Motor neuron (in vitro differentiated cells): ENCODE measurements around the gene RALGAPA1. TPM values are rescaled to one million over a fixed set of nuclear protein-coding genes. Genes with fewer than 3 reads are reported as not detected.
"Not testable (repeated sequence)": the region's sequence is repeated elsewhere in the genome, so short reads cannot be mapped to it uniquely, and the experiment has no call there.

ENCODE experiments used
- ATAC-seq, 8 experiments: fragments of 200-7000 bp; cut with Tn5 transposase; replicated peaks in 6 of 8; 2 replicates each; pipeline ENCODE4 v1.8.0; 2021; ENCODE audit warnings: mild to moderate bottlenecking in 8 of 8, moderate library complexity in 8 of 8
- H3K27ac ChIP-seq, 2 donors: fragments of 250-450 bp; sonication (Bioruptor Pico); 2 replicates each; pipeline ENCODE4 v1.9.0; 2021; ENCODE audit warnings: antibody characterized with exemption in 2 of 2, mild to moderate bottlenecking in 2 of 2, moderate library complexity in 1 of 2
- H3K4me1 ChIP-seq, 2 donors: fragments of 250-450 bp; sonication (Bioruptor Pico); replicated peaks in 1 of 2; 2 replicates each; pipeline ENCODE4 v1.6.1; 2021; ENCODE audit warnings: antibody characterized with exemption in 2 of 2, mild to moderate bottlenecking in 2 of 2, moderate library complexity in 1 of 2
- H3K4me3 ChIP-seq, 5 donors: fragments of 250-450 bp; sonication (Bioruptor Pico); 2 replicates each; pipeline ENCODE4 v1.9.0; 2021; ENCODE audit warnings: antibody characterized with exemption in 5 of 5, mild to moderate bottlenecking in 5 of 5, moderate library complexity in 4 of 5
- WGBS, 10 experiments: fragments of 450-650 bp; shearing (Covaris generic); methylation state at CpG; one replicate each; pipeline ENCODE4 v1.0.0; 2022; 5-methylcytosine and 5-hydroxymethylcytosine counted together
- in situ Hi-C, 9 experiments: fragments of 400-800 bp; cut with MboI; loops; one replicate each; pipeline ENCODE4 v1.15.0; 2021; ENCODE audit warnings: low sequenced_read_pairs in 9 of 9, low pct_unique_long_range_greater_than_20kb in 2 of 9; ENCODE audit not compliant: unreplicated experiment in 9 of 9
- total RNA-seq, 8 experiments: library from RNA; unstranded; fragments of 300-600 nt; gene quantifications; 2 replicates each; pipeline versions ENCODE4 v1.2.3 to v1.2.4, GENCODE V29; 2022

RALGAPA1 gene
- total RNA-seq, 8 experiments from 2014 or later, result 30.2 to 71.0 (median 51.2) TPM

- Histone ChIP-seq H3K4me3 (no peak overlapping the region), H3K4me1 (no peaks in the 10 kb centered on the region), H3K27ac (no peak overlapping the region)
- in situ Hi-C loops, result loop anchor here in 1 of 9 experiments (25.0 kb wide), 1 partner anchor 263 kb away; no protein-coding TSS in a partner anchor
- ATAC-seq, result no peak
- WGBS, 10 experiments, result 90 to 98% (median 96%) methylated on average over 4 to 5 of the region's 5 CpGs; no CpG with 5 or more reads in 1 of the 10 experiments
These were observed 109.2 kb downstream of the RALGAPA1 start for GRCh38 chr14:35699791-35700444.

- Histone ChIP-seq H3K4me3 (no peak overlapping the region), H3K27ac (no peak overlapping the region), H3K4me1 (no peaks in the 10 kb centered on the region)
- WGBS, 10 experiments, result 63 to 100% (median 85%) methylated on average over 2 to 3 of the region's 3 CpGs; no CpG with 5 or more reads in 1 of the 10 experiments
- no peak for ATAC-seq
- in situ Hi-C loops, result loop anchor here in 1 of 9 experiments (25.0 kb wide), 1 partner anchor 259 kb away; no protein-coding TSS in a partner anchor
These were observed 112.5 kb downstream of the RALGAPA1 start for GRCh38 chr14:35696575-35696974.

GRCh38 chr14:35696119-35696518, 113.0 kb downstream of the RALGAPA1 start:
- Histone ChIP-seq H3K27ac (no peak overlapping the region), H3K4me1 (no peaks in the 10 kb centered on the region), H3K4me3 (no peak overlapping the region)
- WGBS, 10 experiments, result 92 to 100% (median 100%) methylated on average over 1 to 3 of the region's 3 CpGs; no CpG with 5 or more reads in 4 of the 10 experiments
- ATAC-seq, result no peak
- in situ Hi-C loops, result loop anchor here in 1 of 9 experiments (25.0 kb wide), 1 partner anchor 259 kb away; no protein-coding TSS in a partner anchor

GRCh38 chr14:35695647-35696046, 113.4 kb downstream of the RALGAPA1 start:
- Histone ChIP-seq H3K4me3 (no peak overlapping the region), H3K27ac (no peak overlapping the region), H3K4me1 (no peaks in the 10 kb centered on the region)
- in situ Hi-C loops, result loop anchor here in 1 of 9 experiments (25.0 kb wide), 1 partner anchor 258 kb away; no protein-coding TSS in a partner anchor
- no peak for ATAC-seq
- 20 to 100% (median 100%) methylated on average over 1 of the region's 1 CpG; no CpG with 5 or more reads in 2 of the 10 experiments for WGBS, 10 experiments

DNA sequence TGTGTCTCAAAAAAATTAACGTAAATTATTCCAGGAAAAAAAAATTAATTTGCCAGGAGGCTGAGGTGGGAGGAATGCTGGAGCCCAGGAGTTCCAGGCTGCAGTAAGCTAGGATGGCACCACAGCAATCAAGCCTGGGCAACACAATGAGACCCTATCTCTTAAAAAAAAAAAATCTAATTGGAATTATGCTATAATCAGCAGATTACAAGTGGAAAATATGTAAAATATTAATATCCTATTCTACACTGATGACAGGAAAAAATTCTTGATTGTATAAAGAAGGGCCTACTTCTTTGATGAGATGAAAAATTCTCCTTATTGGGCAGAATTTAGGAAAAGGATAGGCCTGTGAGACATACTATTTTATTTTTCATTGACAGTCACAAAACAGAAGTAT, 114.0 kb downstream of the RALGAPA1 start:
- no peak for ATAC-seq
- in situ Hi-C loops, result loop anchor here in 1 of 9 experiments (25.0 kb wide), 1 partner anchor 258 kb away; no protein-coding TSS in a partner anchor
- no peak overlapping the region for H3K27ac ChIP-seq
- H3K4me1 ChIP-seq, result no peaks in the 10 kb centered on the region
- 33 to 100% (median 100%) methylated on average over 1 of the region's 1 CpG; no CpG with 5 or more reads in 3 of the 10 experiments for WGBS, 10 experiments
- H3K4me3 ChIP-seq, result no peak overlapping the region

DNA sequence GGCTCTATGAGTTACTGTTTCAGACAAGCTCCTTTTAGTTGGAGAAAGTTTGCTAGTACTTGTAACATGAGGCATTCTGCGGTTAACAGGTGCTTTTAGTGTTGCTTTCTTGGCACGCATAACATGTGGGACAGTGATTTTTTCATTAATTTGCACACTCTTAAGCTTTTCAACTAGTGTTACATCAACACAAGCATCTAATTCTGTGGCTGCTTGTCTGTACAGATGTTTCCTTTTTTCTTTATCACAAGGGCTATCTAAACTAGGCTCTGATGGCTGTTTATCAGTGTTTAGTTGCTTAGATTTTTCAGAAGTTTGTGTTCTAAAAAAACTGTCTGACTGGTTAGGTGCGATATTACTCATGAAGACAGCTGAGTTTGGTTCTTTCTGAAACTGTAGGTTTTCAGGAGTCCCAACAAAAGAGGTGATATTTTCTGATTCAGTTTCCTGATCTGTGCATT, 120.1 kb downstream of the RALGAPA1 start:
- ATAC-seq, result no peak
- in situ Hi-C loops, result loop anchor here in 1 of 9 experiments (25.0 kb wide), 1 partner anchor 252 kb away; no protein-coding TSS in a partner anchor
- 80 to 100% (median 91%) methylated on average over 1 to 3 of the region's 3 CpGs; no CpG with 5 or more reads in 2 of the 10 experiments for WGBS, 10 experiments
- Histone ChIP-seq H3K4me3 (no peak overlapping the region), H3K27ac (no peak overlapping the region), H3K4me1 (no peaks in the 10 kb centered on the region)

DNA sequence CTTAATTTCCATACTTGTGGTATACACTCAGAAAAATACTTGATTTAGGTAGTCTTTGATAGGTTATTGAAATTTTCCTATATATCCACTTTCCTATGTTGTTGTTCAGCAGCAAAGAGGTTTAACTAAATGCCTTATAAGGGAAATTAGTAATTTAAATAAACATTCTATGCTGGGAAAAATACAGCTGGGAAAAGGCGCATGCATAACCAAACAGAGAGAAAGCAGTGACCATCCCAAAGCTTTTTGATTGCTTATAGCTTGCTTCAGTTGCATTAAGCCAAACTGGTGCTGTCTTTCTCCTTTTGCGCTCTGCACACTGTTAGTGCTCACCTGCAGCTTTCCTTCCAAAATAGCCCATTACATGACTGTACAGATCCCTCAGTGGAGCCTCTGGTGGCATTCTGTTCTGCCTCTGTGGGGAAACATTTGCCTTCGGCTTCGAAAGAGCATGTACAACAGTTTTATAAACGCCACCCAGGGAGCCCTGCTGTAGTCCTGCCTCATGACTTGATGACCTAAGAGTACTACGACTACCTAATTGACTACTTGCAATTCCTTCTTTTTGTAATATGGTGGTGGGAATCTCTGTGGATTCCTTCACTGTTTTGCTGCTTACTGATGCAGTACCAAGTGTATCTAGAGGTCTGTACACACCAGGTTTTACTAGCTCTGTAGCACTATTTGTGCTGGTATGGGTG, 120.8 kb downstream of the RALGAPA1 start:
- no peak overlapping the region for H3K4me3 ChIP-seq
- 82 to 100% (median 100%) methylated on average over 1 to 6 of the region's 6 CpGs; no CpG with 5 or more reads in 1 of the 10 experiments for WGBS, 10 experiments
- in situ Hi-C loops, result loop anchor here in 1 of 9 experiments (25.0 kb wide), 1 partner anchor 251 kb away; no protein-coding TSS in a partner anchor
- H3K27ac ChIP-seq, result no peak overlapping the region
- no peaks in the 10 kb centered on the region for H3K4me1 ChIP-seq
- peak in 3 of 8 experiments; percentile 70 to 83 (median 78) for ATAC-seq

DNA sequence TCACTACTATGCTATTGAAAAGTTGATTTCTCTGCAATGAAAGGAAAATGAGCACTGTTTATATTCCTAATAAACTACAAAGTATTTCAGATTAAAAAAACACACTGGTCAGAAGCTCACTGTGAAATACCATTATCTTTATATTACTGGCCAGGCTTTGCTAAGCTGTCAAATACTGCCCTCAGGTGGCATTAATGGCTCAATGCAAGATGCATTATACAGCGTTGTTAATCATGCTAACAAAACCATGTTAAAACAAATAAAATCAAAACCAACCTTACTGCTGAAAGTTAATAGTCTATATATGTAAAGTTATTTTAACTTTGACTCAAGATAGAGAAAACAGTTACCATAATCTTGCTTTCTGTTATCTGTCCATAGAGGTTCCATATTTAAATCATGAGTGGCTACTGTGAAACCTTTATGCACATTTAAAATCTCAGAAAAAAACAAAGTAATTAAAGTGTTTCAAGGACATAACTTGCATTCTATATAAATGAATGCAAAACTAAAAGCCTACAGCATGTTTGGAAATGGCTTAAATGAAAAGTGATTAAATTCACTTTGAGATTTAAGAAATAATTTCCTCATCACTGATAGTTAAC, 121.7 kb downstream of the RALGAPA1 start:
- H3K4me3 ChIP-seq, result no peak overlapping the region
- H3K4me1 ChIP-seq, result no peaks in the 10 kb centered on the region
- H3K27ac ChIP-seq, result no peak overlapping the region
- in situ Hi-C loops, result loop anchor here in 1 of 9 experiments (25.0 kb wide), 1 partner anchor 250 kb away; no protein-coding TSS in a partner anchor
- WGBS, 10 experiments, result 0 to 29% (median 0%) methylated on average over 1 of the region's 1 CpG; no CpG with 5 or more reads in 1 of the 10 experiments
- ATAC-seq, result peak in 4 of 8 experiments; percentile 46 to 86 (median 76)

GRCh38 chr14:35683688-35684087, 125.4 kb downstream of the RALGAPA1 start:
- not testable (repeated sequence) for H3K27ac ChIP-seq, H3K4me1 ChIP-seq, H3K4me3 ChIP-seq, ATAC-seq
- WGBS, 10 experiments, result 67 to 100% (median 98%) methylated on average over 1 to 4 of the region's 4 CpGs; no CpG with 5 or more reads in 2 of the 10 experiments
- in situ Hi-C loops, result loop anchor here in 1 of 9 experiments (25.0 kb wide), 1 partner anchor 246 kb away; no protein-coding TSS in a partner anchor

GRCh38 chr14:35682802-35683201, 126.3 kb downstream of the RALGAPA1 start:
- in situ Hi-C loops, result loop anchor here in 1 of 9 experiments (25.0 kb wide), 1 partner anchor 246 kb away; no protein-coding TSS in a partner anchor
- WGBS, 10 experiments, result 94 to 100% (median 100%) methylated on average over 1 to 2 of the region's 2 CpGs; no CpG with 5 or more reads in 4 of the 10 experiments

DNA sequence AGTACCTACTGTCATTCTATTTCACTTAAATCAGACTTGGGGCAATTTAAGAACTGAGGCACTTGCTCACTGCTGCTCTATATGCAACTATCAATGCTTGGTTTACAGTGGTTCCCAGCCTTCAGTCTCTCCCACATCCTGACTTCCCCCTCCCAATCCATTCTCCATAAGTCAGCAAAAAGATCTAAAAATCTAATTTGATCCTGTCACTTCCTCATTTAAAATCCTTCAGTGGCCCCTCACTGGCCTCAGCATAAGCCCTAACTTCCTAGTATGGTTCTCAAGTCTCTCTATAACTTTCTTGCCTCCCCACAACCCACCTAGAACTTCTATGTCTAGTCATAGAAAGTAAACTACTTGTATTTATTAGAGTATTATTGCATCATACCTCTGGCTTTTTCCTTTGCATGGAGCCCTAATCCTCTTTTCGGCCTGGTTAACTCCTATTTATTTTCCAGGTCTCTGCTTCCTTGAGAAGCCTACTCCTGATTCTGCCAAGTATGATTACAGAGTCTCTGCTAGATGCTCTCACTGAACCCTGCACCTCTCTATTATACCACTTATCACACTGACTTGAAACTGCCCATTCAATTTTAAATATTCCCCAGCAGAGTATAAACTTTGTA, 130.6 kb downstream of the RALGAPA1 start:
- ATAC-seq, result no peak
- no peak overlapping the region for H3K27ac ChIP-seq
- no peaks in the 10 kb centered on the region for H3K4me1 ChIP-seq
- in situ Hi-C loops, result loop anchor here in 1 of 9 experiments (25.0 kb wide), 1 partner anchor 241 kb away; no protein-coding TSS in a partner anchor
- 80 to 100% (median 89%) methylated on average over 1 of the region's 1 CpG; no CpG with 5 or more reads in 3 of the 10 experiments for WGBS, 10 experiments
- no peak overlapping the region for H3K4me3 ChIP-seq

More at GRCh38 chr14:35682802-35683201, 126.3 kb downstream of the RALGAPA1 start:
- H3K4me1 ChIP-seq, result no peaks in the 10 kb centered on the region
- H3K27ac ChIP-seq, result no peak overlapping the region
- no peak overlapping the region for H3K4me3 ChIP-seq
- ATAC-seq, result no peak

DNA sequence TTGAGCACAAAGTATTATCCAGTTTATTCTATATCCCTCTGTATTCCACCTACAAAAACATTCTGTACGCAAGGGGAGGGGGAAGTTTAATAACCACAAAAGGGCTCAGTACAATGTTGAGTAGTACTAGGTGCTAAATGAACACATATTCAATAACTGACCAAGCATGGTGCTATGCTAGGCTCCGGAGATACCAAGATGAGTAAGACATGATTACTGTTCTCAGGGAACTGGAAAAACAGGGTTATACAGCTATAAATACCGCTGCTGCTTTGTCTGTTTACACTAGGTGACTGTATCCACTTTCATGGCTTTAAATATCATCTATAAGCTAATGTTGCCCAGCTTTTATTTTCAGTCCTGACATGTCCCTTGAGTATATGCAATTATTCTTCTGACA, 139.3 kb downstream of the RALGAPA1 start:
- WGBS, 10 experiments, result 45 to 100% (median 97%) methylated on average over 1 to 3 of the region's 3 CpGs; no CpG with 5 or more reads in 3 of the 10 experiments

More for the DNA sequence above, 139.3 kb downstream of the RALGAPA1 start:
- in situ Hi-C loops, result no loop called here
- no peak overlapping the region for H3K4me3 ChIP-seq
- ATAC-seq, result peak in 1 of 8 experiments; percentile 16
- no peaks in the 10 kb centered on the region for H3K4me1 ChIP-seq
- H3K27ac ChIP-seq, result no peak overlapping the region
